SK-N-SH (cell line): ENCODE results near the gene TPBG.

Experiments used
- CHD2 ChIP-seq: fragments of 150-350 bp; IDR thresholded peaks from 2 replicates; pipeline ENCODE4 v1.6.1; 2018; ENCODE audit warnings: low read length; ENCODE audit not compliant: partially characterized antibody
- CTCF ChIP-seq: fragments of 200-600 bp; sonication (generic); IDR thresholded peaks from 2 replicates; pipeline ENCODE4 v1.6.1; 2017; ENCODE audit warnings: antibody characterized with exemption, mild to moderate bottlenecking, moderate library complexity
- FOXM1 ChIP-seq: IDR thresholded peaks from 2 replicates; pipeline ENCODE4 v1.4.0; 2012; ENCODE audit warnings: low read depth, mild to moderate bottlenecking
- GABPA ChIP-seq: IDR thresholded peaks from 2 replicates; pipeline ENCODE4 v1.4.0; 2012; ENCODE audit warnings: low read depth, mild to moderate bottlenecking
- MAX ChIP-seq: IDR thresholded peaks from 2 replicates; pipeline ENCODE4 v1.4.0; 2012; ENCODE audit warnings: low read depth
- POLR2AphosphoS5 ChIP-seq: IDR thresholded peaks from 2 replicates; pipeline ENCODE4 v1.6.1; 2012; ENCODE audit warnings: low read depth, low read length
- YY1 ChIP-seq: IDR thresholded peaks from 2 replicates; pipeline ENCODE4 v1.4.0; 2012; ENCODE audit warnings: low read depth, mild to moderate bottlenecking

GRCh38 chr6:82376636-82377035, 13.0 kb downstream of the TPBG start:
- TF ChIP-seq GABPA (no peak), CTCF (no peak), CHD2 (no peak), POLR2AphosphoS5 (no peak), MAX (no peak), FOXM1 (no peak), YY1 (no peak)
